Lower leg skin (tissue), 3 donors: Measurements from ENCODE around the gene MAGI3.

ENCODE experiments used
- CTCF ChIP-seq, 3 donors: fragments of 450-650 bp; IDR thresholded peaks; one replicate each; pipeline ENCODE4 v1.5.1; 2016; ENCODE audit warnings: antibody characterized with exemption in 3 of 3, mild to moderate bottlenecking in 3 of 3, moderate library complexity in 2 of 3
- POLR2A ChIP-seq, 2 donors: fragments of 450-650 bp; IDR thresholded peaks; one replicate each; pipeline ENCODE4 v1.6.1; 2016 to 2017; ENCODE audit warnings: antibody characterized with exemption in 2 of 2, mild to moderate bottlenecking in 1 of 2, moderate library complexity in 1 of 2

- TF ChIP-seq CTCF (IDR thresholded peaks at IDR 0.05) (no peak), POLR2A (IDR thresholded peaks at IDR 0.05) (no peak)
These were observed 191.8 kb downstream of the MAGI3 start for GRCh38 chr1:113582084-113582483.
